HG02852 (cell line): Measurements from ENCODE around the gene MED14.

ENCODE experiments used
- ATAC-seq: cut with Tn5 transposase; IDR thresholded peaks from one replicate; pipeline ENCODE4 v1.9.1; 2021; ENCODE audit warnings: mild to moderate bottlenecking, moderate library complexity; ENCODE audit not compliant: unreplicated experiment

The MED14 gene

GRCh38 chrX:40615976-40616375 lies 119.4 kb downstream of the MED14 start:
- ATAC-seq, result no peak

GRCh38 chrX:40612511-40612910 lies 122.8 kb downstream of the MED14 start:
- no peak for ATAC-seq

- no peak for ATAC-seq
Observed at GRCh38 chrX:40607381-40607780, 128.0 kb downstream of the MED14 start.

DNA sequence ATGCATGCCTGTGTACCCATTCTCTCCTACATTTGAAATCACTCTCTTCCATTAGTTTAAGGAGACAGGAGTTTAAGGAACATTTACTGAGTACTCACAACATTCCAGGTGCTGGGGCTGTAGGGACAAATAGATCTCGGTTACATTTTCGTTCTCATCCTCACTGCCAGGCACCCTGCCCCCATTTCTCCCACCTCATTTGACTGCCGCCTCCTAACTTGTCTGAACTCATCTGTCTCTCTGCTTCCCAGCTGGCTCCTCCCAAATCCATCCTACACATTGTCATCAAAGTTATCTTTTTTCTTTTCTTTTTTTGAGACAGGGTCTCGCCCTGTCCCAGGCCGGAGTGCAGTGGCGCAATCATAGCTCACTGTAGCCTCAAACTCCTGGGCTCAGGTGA lies 131.9 kb downstream of the MED14 start:
- ATAC-seq, result no peak
